Endothelial cell of umbilical vein (primary cell): ENCODE measurements around the gene ZP3. TPM values are rescaled to one million over a fixed set of nuclear protein-coding genes. Genes with fewer than 3 reads are reported as not detected.

Experiments
- BruUV-seq: library from RNA; stranded (reverse); fragments of 400-500 nt; replicated peaks from 2 replicates; lab custom pipeline; 2021; lab: Mats Ljungman, UMichigan
- CTCF ChIA-PET: fragments of 300-600, 350-600 bp; sonication (Branson Sonifier 250); formaldehyde crosslinking; loops from one replicate; lab custom pipeline; 2021; ENCODE audit warnings: antibody characterized with exemption, inconsistent platforms; lab: Charles Lee
- POLR2A ChIA-PET: fragments of 300-600, 350-600 bp; sonication (Branson Sonifier 250); formaldehyde crosslinking; loops from one replicate; lab custom pipeline; 2021; ENCODE audit warnings: antibody characterized with exemption, inconsistent platforms; lab: Charles Lee
- DNase-seq: peaks from one replicate; pipeline ENCODE4 v3.0.0-alpha.2; 2011; ENCODE audit warnings: low read depth, low spot score
- FAIRE-seq: peaks from 2 replicates; lab custom pipeline; 2011; peaks lifted over from hg19 to GRCh38; lab: Jason Lieb, UNC
- H2AFZ ChIP-seq: 2 replicates; pipeline ENCODE4 v1.6.0; 2012; ENCODE audit warnings: low read depth, low read length, control low read depth, inconsistent platforms
- H3K27ac ChIP-seq: 2 replicates; pipeline ENCODE4 v1.5.1; 2011; ENCODE audit warnings: low read depth, mild to moderate bottlenecking, control low read depth, low read length, moderate library complexity; ENCODE audit not compliant: insufficient read depth
- H3K27me3 ChIP-seq, 2 experiments: 2 replicates each; pipeline versions ENCODE4 v1.6.0 to v1.6.1; 2011; ENCODE audit warnings: low read length in 2 of 2, mixed read lengths in 1 of 2; ENCODE audit not compliant: control insufficient read depth in 2 of 2, insufficient read depth in 2 of 2
- H3K36me3 ChIP-seq, 2 experiments: 2 replicates in 1 of 2; 3 replicates in 1 of 2; pipeline ENCODE4 v1.5.1; 2011; ENCODE audit warnings: low read length in 2 of 2, mild to moderate bottlenecking in 1 of 2, moderate library complexity in 1 of 2; ENCODE audit not compliant: control insufficient read depth in 2 of 2, insufficient read depth in 2 of 2; ENCODE audit errors: extremely low read depth in 1 of 2
- H3K4me1 ChIP-seq: 3 replicates; pipeline ENCODE4 v1.5.1; 2011; ENCODE audit warnings: mild to moderate bottlenecking, low read length; ENCODE audit not compliant: control insufficient read depth, insufficient read depth; ENCODE audit errors: extremely low read depth
- H3K4me2 ChIP-seq: 2 replicates; pipeline ENCODE4 v1.6.1; 2011; ENCODE audit warnings: low read length, control low read depth, mixed read lengths; ENCODE audit not compliant: insufficient read depth
- H3K4me3 ChIP-seq, 3 experiments: fragments of 200-600 bp in 1 of 3; sonication (generic), shearing (Covaris generic) in 1 of 3; replicated peaks in 1 of 3; 2 replicates each; pipeline ENCODE4 v1.5.1; 2011 to 2016; ENCODE audit warnings: control low read depth in 3 of 3, low read length in 3 of 3, mild to moderate bottlenecking in 2 of 3, inconsistent platforms in 1 of 3, low read depth in 1 of 3, moderate library complexity in 1 of 3; ENCODE audit not compliant: insufficient read depth in 1 of 3
- H3K79me2 ChIP-seq: 2 replicates; pipeline ENCODE4 v1.6.0; 2012; ENCODE audit warnings: low read length, inconsistent platforms; ENCODE audit not compliant: control insufficient read depth, insufficient read depth
- H3K9ac ChIP-seq: replicated peaks from 2 replicates; pipeline ENCODE3; 2011; ENCODE audit warnings: low read length, control low read depth; ENCODE audit not compliant: insufficient read depth; ENCODE audit errors: extremely low read depth
- H3K9me1 ChIP-seq: replicated peaks from 3 replicates; pipeline ENCODE4 v1.6.0; 2011; ENCODE audit warnings: mild to moderate bottlenecking, low read length; ENCODE audit not compliant: control insufficient read depth, insufficient read depth; ENCODE audit errors: extremely low read depth
- H3K9me3 ChIP-seq: replicated peaks from 2 replicates; pipeline ENCODE4 v1.5.1; 2012; ENCODE audit warnings: low read length, inconsistent platforms; ENCODE audit not compliant: control insufficient read depth, insufficient read depth
- H4K20me1 ChIP-seq: replicated peaks from 2 replicates; pipeline ENCODE3; 2011; ENCODE audit warnings: mild to moderate bottlenecking, low read length; ENCODE audit not compliant: control insufficient read depth, insufficient read depth; ENCODE audit errors: extremely low read depth
- EZH2 ChIP-seq: IDR thresholded peaks from 2 replicates; pipeline ENCODE4 v1.6.1; 2012; ENCODE audit warnings: borderline replicate concordance, low read depth, mild to moderate bottlenecking, moderate library complexity, low read length, inconsistent platforms; ENCODE audit not compliant: severe bottlenecking
- FOS ChIP-seq: IDR thresholded peaks from 2 replicates; pipeline ENCODE4 v1.6.1; 2011; ENCODE audit warnings: mild to moderate bottlenecking, low read length, moderate library complexity, borderline replicate concordance; ENCODE audit not compliant: insufficient read depth
- GATA2 ChIP-seq: IDR thresholded peaks from 2 replicates; pipeline ENCODE4 v1.7.0; 2011; ENCODE audit warnings: low read depth, mild to moderate bottlenecking, moderate library complexity, mixed read lengths, low read length; ENCODE audit not compliant: insufficient read length, insufficient read depth
- JUN ChIP-seq: IDR thresholded peaks from 2 replicates; pipeline ENCODE4 v1.6.1; 2011; ENCODE audit warnings: borderline replicate concordance, low read depth; ENCODE audit not compliant: insufficient read length, insufficient read depth
- MYC ChIP-seq: IDR thresholded peaks from one replicate; pipeline ENCODE4 v1.6.1; 2011; ENCODE audit warnings: mild to moderate bottlenecking, low read depth, low read length
- POLR2A ChIP-seq: IDR thresholded peaks from 2 replicates; pipeline ENCODE4 v1.6.1; 2012; ENCODE audit warnings: low read depth, mild to moderate bottlenecking, control low read depth, low read length
- POLR2AphosphoS5 ChIP-seq: IDR thresholded peaks from 2 replicates; pipeline ENCODE4 v1.6.1; 2012; ENCODE audit warnings: low read depth, mild to moderate bottlenecking, control low read depth, low read length, moderate library complexity; ENCODE audit not compliant: insufficient read depth
- dilution Hi-C: fragments of 300-500 bp; cut with MboI; formaldehyde crosslinking; loops from one replicate; pipeline ENCODE4 v1.15.0; 2019; ENCODE audit warnings: low sequenced_read_pairs; ENCODE audit not compliant: extremely low pct_ligation_motif_present
- intact Hi-C: fragments of 100-400 bp; cut with micrococcal nuclease; formaldehyde crosslinking; loops from one replicate; pipeline ENCODE4 v1.10.0; 2022
- polyA plus RNA-seq, 4 experiments: library from polyadenylated mRNA; depleted of rRNA in 3 of 4; stranded (reverse) in 3 of 4; unstranded in 1 of 4; fragments of >200 nt; gene quantifications; 2 replicates each; pipeline versions ENCODE4 v1.2.1 to v1.2.3, GENCODE V29; 2011 to 2012; ENCODE audit warnings: missing spikeins in 1 of 4
- total RNA-seq: library from RNA; stranded (reverse); gene quantifications from 2 replicates; pipeline ENCODE4 v1.2.3, GENCODE V29; 2021
- TF ChIP-seq, protein P1 (sequence below), 2 donors: IDR thresholded peaks; 1 replicate in 1 of 2; 2 replicates in 1 of 2; pipeline ENCODE4 v1.5.1; 2011; ENCODE audit warnings: low read length in 2 of 2, mild to moderate bottlenecking in 2 of 2, moderate library complexity in 2 of 2, control low read depth in 1 of 2, inconsistent platforms in 1 of 2, low read depth in 1 of 2; ENCODE audit not compliant: insufficient read depth in 1 of 2; ENCODE audit errors: extremely low read depth in 1 of 2
- TF ChIP-seq, protein P2 (sequence below): IDR thresholded peaks from 2 replicates; pipeline ENCODE4 v1.6.1; 2011; ENCODE audit not compliant: insufficient read depth, insufficient read length

The ZP3 gene
- total and polyA plus RNA-seq, 2 donors (not counting 3 experiments of a cell fraction or from before 2014, with no cell fraction given): 3.0 to 4.0 TPM

DNA sequence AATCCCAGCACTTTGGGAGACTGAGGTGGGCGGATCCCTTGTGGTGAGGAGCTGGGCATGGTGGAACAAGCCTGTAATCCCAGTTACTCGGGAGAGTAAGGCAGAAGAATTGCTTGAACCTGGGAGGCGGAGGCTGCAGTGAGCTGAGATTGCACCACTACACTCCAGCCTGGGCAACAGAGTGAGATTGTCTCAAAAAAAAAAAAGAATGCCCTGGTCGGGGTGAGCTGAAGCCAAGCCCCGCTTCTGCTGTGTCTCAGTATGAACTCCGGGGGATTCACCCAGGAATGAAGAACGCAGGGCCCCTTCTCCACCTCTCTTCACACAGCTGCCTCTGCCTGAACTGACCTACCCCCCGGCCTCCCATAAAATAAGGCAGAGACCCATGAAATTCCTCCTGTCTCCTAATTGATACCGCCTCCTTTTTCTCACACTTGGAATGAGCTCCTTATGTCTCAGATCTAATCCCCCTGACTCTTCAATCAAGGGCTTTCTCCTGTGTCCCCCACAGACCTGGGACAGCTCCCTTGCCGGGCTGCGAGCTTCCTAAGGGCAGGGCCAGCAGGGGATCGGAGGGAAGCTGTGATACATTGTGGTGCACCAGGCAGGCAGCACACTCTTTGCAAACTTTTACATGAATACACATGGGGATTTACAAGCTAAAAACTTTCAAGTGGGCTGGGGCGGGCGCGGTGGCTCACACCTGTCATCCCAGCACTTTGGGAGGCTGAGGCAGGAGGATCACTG is 911 bp upstream of the ZP3 start:
- Histone ChIP-seq H3K9me1 (no peaks in the 10 kb centered on the region), H3K27me3 (peaks cover 0 to 3% of the 10 kb centered on the region in 2 experiments), H3K4me1 (peaks cover 7% of the 10 kb centered on the region), H3K9ac (no peak overlapping the region), H4K20me1 (no peaks in the 10 kb centered on the region), H3K4me2 (no peak overlapping the region), H3K9me3 (no peaks in the 10 kb centered on the region), H3K27ac (no peak overlapping the region), H3K4me3 (no peak overlapping the region), H3K36me3 (no peaks in the 10 kb centered on the region), H3K79me2 (no peaks in the 10 kb centered on the region), H2AFZ (no peak overlapping the region)
- no TSS peak for BruUV-seq
- FAIRE-seq: no peak
- ChIA-PET CTCF (interaction anchor here (0.7 kb wide), 1 partner anchor 161 kb away, joined by 3 read pairs; no protein-coding TSS in a partner anchor), POLR2A (interaction anchor here (0.9 kb wide), 1 partner anchor 12 kb away, joined by 3 read pairs; no protein-coding TSS in a partner anchor)
- TF ChIP-seq JUN (no peak), FOS (no peak), GATA2 (no peak), POLR2A (no peak), POLR2AphosphoS5 (no peak), MYC (no peak), EZH2 (no peak)
- TF ChIP-seq, protein P1, sequence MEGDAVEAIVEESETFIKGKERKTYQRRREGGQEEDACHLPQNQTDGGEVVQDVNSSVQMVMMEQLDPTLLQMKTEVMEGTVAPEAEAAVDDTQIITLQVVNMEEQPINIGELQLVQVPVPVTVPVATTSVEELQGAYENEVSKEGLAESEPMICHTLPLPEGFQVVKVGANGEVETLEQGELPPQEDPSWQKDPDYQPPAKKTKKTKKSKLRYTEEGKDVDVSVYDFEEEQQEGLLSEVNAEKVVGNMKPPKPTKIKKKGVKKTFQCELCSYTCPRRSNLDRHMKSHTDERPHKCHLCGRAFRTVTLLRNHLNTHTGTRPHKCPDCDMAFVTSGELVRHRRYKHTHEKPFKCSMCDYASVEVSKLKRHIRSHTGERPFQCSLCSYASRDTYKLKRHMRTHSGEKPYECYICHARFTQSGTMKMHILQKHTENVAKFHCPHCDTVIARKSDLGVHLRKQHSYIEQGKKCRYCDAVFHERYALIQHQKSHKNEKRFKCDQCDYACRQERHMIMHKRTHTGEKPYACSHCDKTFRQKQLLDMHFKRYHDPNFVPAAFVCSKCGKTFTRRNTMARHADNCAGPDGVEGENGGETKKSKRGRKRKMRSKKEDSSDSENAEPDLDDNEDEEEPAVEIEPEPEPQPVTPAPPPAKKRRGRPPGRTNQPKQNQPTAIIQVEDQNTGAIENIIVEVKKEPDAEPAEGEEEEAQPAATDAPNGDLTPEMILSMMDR (IDR thresholded peaks at IDR 0.05; ENCODE audit: extremely low read depth in 1 of 2, insufficient read depth in 1 of 2, low read depth in 1 of 2, low read length in 2 of 2): no peak
- TF ChIP-seq, protein P2, sequence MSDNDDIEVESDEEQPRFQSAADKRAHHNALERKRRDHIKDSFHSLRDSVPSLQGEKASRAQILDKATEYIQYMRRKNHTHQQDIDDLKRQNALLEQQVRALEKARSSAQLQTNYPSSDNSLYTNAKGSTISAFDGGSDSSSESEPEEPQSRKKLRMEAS: no peak
- dilution Hi-C loops (no loop called here), intact Hi-C loops (no loop called here)
- no peak for DNase-seq
